IMR-90 (cell line): Measurements from ENCODE around the gene SRBD1. TPM values are rescaled to one million over a fixed set of nuclear protein-coding genes. Genes with fewer than 3 reads are reported as not detected.

ENCODE experiments used
- ATAC-seq: fragments of 200-7000 bp; cut with Tn5 transposase; 2 replicates; pipeline ENCODE4 v1.9.1; 2020; ENCODE audit warnings: low read depth, mild to moderate bottlenecking, moderate library complexity
- BruUV-seq: library from RNA; stranded (reverse); fragments of 400-500 nt; replicated peaks from 2 replicates; lab custom pipeline; 2021; lab: Mats Ljungman, UMichigan
- CTCF ChIA-PET: fragments of 300-600 bp; formaldehyde crosslinking; extraction: SDS; loops from one replicate; lab custom pipeline; 2021; ENCODE audit warnings: antibody characterized with exemption; lab: Yijun Ruan, JAX
- POLR2A ChIA-PET: fragments of 300-600 bp; sonication (Branson Sonifier 250); formaldehyde crosslinking; loops from one replicate; lab custom pipeline; 2022; ENCODE audit warnings: antibody characterized with exemption; ENCODE audit not compliant: unreplicated experiment; lab: Charles Lee
- DNase-seq: peaks from one replicate; pipeline ENCODE4 v3.0.0; 2013
- H2AFZ ChIP-seq: replicated peaks from 2 replicates; pipeline ENCODE3; 2013; ENCODE audit warnings: low read length, mild to moderate bottlenecking; ENCODE audit not compliant: poor library complexity
- H2AK5ac ChIP-seq: 2 replicates; pipeline ENCODE4 v1.6.1; 2013; ENCODE audit warnings: low read depth, low read length, inconsistent platforms
- H2AK9ac ChIP-seq: replicated peaks from 2 replicates; pipeline ENCODE3; 2013; ENCODE audit warnings: mild to moderate bottlenecking, low read depth, low read length, moderate library complexity; ENCODE audit not compliant: poor library complexity
- H2BK120ac ChIP-seq: 2 replicates; pipeline ENCODE4 v1.6.1; 2013; ENCODE audit warnings: low read depth, low read length, inconsistent platforms
- H2BK15ac ChIP-seq: 3 replicates; pipeline ENCODE4 v1.6.1; 2013; ENCODE audit warnings: low read depth, low read length, inconsistent platforms
- H2BK20ac ChIP-seq: 2 replicates; pipeline ENCODE4 v1.6.1; 2013; ENCODE audit warnings: low read depth, mild to moderate bottlenecking, inconsistent platforms, low read length, moderate library complexity
- H2BK5ac ChIP-seq: 2 replicates; pipeline ENCODE4 v1.6.1; 2013; ENCODE audit warnings: mild to moderate bottlenecking, low read depth, low read length, inconsistent platforms; ENCODE audit not compliant: poor library complexity, severe bottlenecking
- H3K14ac ChIP-seq: replicated peaks from 2 replicates; pipeline ENCODE4 v1.6.1; 2013; ENCODE audit warnings: low read depth, low read length, inconsistent platforms
- H3K18ac ChIP-seq: 2 replicates; pipeline ENCODE4 v1.6.1; 2013; ENCODE audit warnings: low read depth, low read length, control low read depth
- H3K23ac ChIP-seq: 2 replicates; pipeline ENCODE4 v1.6.1; 2013; ENCODE audit warnings: low read depth, low read length, inconsistent platforms
- H3K27ac ChIP-seq: 2 replicates; pipeline ENCODE4 v1.5.1; 2013; ENCODE audit warnings: mild to moderate bottlenecking, control low read depth, low read length; ENCODE audit not compliant: insufficient read depth
- H3K27me3 ChIP-seq: 2 replicates; pipeline ENCODE4 v1.6.1; 2013; ENCODE audit warnings: low read length; ENCODE audit not compliant: control insufficient read depth, insufficient read depth
- H3K36me3 ChIP-seq: 2 replicates; pipeline ENCODE4 v1.6.1; 2013; ENCODE audit warnings: low read length, mixed read lengths; ENCODE audit not compliant: control insufficient read depth, insufficient read depth
- H3K4ac ChIP-seq: 2 replicates; pipeline ENCODE4 v1.6.1; 2013; ENCODE audit warnings: low read depth, low read length, inconsistent platforms
- H3K4me1 ChIP-seq: 2 replicates; pipeline ENCODE4 v1.6.1; 2013; ENCODE audit warnings: low read length, mixed read lengths; ENCODE audit not compliant: control insufficient read depth, insufficient read depth
- H3K4me2 ChIP-seq: 2 replicates; pipeline ENCODE4 v1.6.1; 2013; ENCODE audit warnings: low read depth, mild to moderate bottlenecking, control low read depth, low read length, moderate library complexity
- H3K4me3 ChIP-seq: 2 replicates; pipeline ENCODE4 v1.5.1; 2013; ENCODE audit warnings: low read depth, mild to moderate bottlenecking, control low read depth, low read length, moderate library complexity; ENCODE audit not compliant: insufficient read depth
- H3K56ac ChIP-seq: 2 replicates; pipeline ENCODE4 v1.6.1; 2013; ENCODE audit warnings: low read length, inconsistent platforms; ENCODE audit not compliant: insufficient read depth; ENCODE audit errors: extremely low read depth
- H3K79me1 ChIP-seq, 2 experiments: 2 replicates each; pipeline ENCODE4 v1.6.1; 2013; ENCODE audit warnings: low read length in 2 of 2, inconsistent platforms in 1 of 2, low read depth in 1 of 2
- H3K9ac ChIP-seq: 2 replicates; pipeline ENCODE4 v1.6.1; 2013; ENCODE audit warnings: low read depth, low read length, control low read depth
- H3K9me1 ChIP-seq: 2 replicates; pipeline ENCODE4 v1.6.1; 2013; ENCODE audit warnings: low read length, inconsistent platforms; ENCODE audit not compliant: insufficient read depth
- H3K9me3 ChIP-seq: 2 replicates; pipeline ENCODE4 v1.6.1; 2013; ENCODE audit warnings: low read length; ENCODE audit not compliant: control insufficient read depth, insufficient read depth
- H4K20me1 ChIP-seq: 2 replicates; pipeline ENCODE4 v1.6.1; 2013; ENCODE audit warnings: low read length, inconsistent platforms; ENCODE audit not compliant: insufficient read depth
- H4K5ac ChIP-seq: 2 replicates; pipeline ENCODE4 v1.6.1; 2013; ENCODE audit warnings: mild to moderate bottlenecking, low read depth, low read length, control low read depth
- H4K8ac ChIP-seq, 2 experiments: 2 replicates each; pipeline ENCODE4 v1.6.1; 2013; ENCODE audit warnings: low read depth in 2 of 2, low read length in 2 of 2, control low read depth in 1 of 2, inconsistent platforms in 1 of 2
- H4K91ac ChIP-seq: 2 replicates; pipeline ENCODE4 v1.6.1; 2013; ENCODE audit warnings: low read depth, low read length, inconsistent platforms; ENCODE audit not compliant: insufficient read depth
- BHLHE40 ChIP-seq: fragments of 150-350 bp; IDR thresholded peaks from 2 replicates; pipeline ENCODE4 v1.6.1; 2016; ENCODE audit warnings: mild to moderate bottlenecking, low read depth, low read length
- CEBPB ChIP-seq: IDR thresholded peaks from 2 replicates; pipeline ENCODE4 v1.6.1; 2012; ENCODE audit warnings: low read depth, low read length, improper control_type of control experiment
- CHD1 ChIP-seq: IDR thresholded peaks from 2 replicates; pipeline ENCODE4 v1.6.1; 2012; ENCODE audit warnings: low read depth, low read length, improper control_type of control experiment
- MAFK ChIP-seq: IDR thresholded peaks from 2 replicates; pipeline ENCODE4 v1.6.1; 2012; ENCODE audit warnings: low read depth, low read length, improper control_type of control experiment
- MAZ ChIP-seq: IDR thresholded peaks from 2 replicates; pipeline ENCODE4 v1.6.1; 2012; ENCODE audit warnings: low read depth, mild to moderate bottlenecking, low read length, improper control_type of control experiment, moderate library complexity, borderline replicate concordance
- MXI1 ChIP-seq: IDR thresholded peaks from 2 replicates; pipeline ENCODE4 v1.6.1; 2012; ENCODE audit warnings: low read depth, mild to moderate bottlenecking, low read length, moderate library complexity, borderline replicate concordance
- NFE2L2 ChIP-seq: fragments of 150-350 bp; IDR thresholded peaks from 2 replicates; pipeline ENCODE4 v1.6.1; 2016; ENCODE audit warnings: low read depth, mild to moderate bottlenecking, low read length
- RAD21 ChIP-seq: IDR thresholded peaks from 2 replicates; pipeline ENCODE4 v1.6.1; 2012; ENCODE audit warnings: low read length, improper control_type of control experiment
- RCOR1 ChIP-seq: IDR thresholded peaks from 2 replicates; pipeline ENCODE4 v1.6.1; 2012; ENCODE audit warnings: mild to moderate bottlenecking, low read length, improper control_type of control experiment; ENCODE audit not compliant: insufficient replicate concordance
- RFX5 ChIP-seq: IDR thresholded peaks from 2 replicates; pipeline ENCODE4 v1.8.0; 2012; ENCODE audit warnings: low read depth, mild to moderate bottlenecking, low read length, moderate library complexity
- SMC3 ChIP-seq: fragments of 150-350 bp; IDR thresholded peaks from 2 replicates; pipeline ENCODE4 v1.6.1; 2016; ENCODE audit warnings: low read depth, mild to moderate bottlenecking, antibody characterized with exemption, low read length, moderate library complexity
- USF2 ChIP-seq: fragments of 150-350 bp; IDR thresholded peaks from 2 replicates; pipeline ENCODE4 v1.6.1; 2017; ENCODE audit warnings: mild to moderate bottlenecking, antibody characterized with exemption, low read length, low read depth
- WGBS, 2 experiments: methylation state at CpG; one replicate each; pipeline versions ENCODE4 v1.1.5 to v1.1.7; 2013; ENCODE audit warnings: missing lambda C conversion rate in 2 of 2; ENCODE audit not compliant: insufficient read length in 1 of 2; ENCODE audit errors: extremely low coverage in 2 of 2; 5-methylcytosine and 5-hydroxymethylcytosine counted together
- dilution Hi-C: fragments of 300-500 bp; cut with HindIII; formaldehyde crosslinking; loops from one replicate; pipeline ENCODE4 v1.14.3; 2018; ENCODE audit warnings: low sequenced_read_pairs; ENCODE audit not compliant: unreplicated experiment
- in situ Hi-C: fragments of 300-500 bp; cut with MboI; formaldehyde crosslinking; loops from 3 replicates; pipeline ENCODE4 v1.14.3; 2019; ENCODE audit warnings: low sequenced_read_pairs, inconsistent platforms, mixed read lengths
- intact Hi-C: fragments of 100-400 bp; cut with micrococcal nuclease; formaldehyde crosslinking; loops from 2 replicates; pipeline ENCODE4 v1.10.0; 2022
- polyA plus RNA-seq, 3 experiments: library from polyadenylated mRNA; depleted of rRNA; stranded (reverse); fragments of >200 nt; gene quantifications; 2 replicates each; pipeline ENCODE4 v1.2.3, GENCODE V29; 2012; ENCODE audit warnings: low replicate concordance in 1 of 3
- total RNA-seq: library from RNA; depleted of rRNA; stranded (reverse); fragments of >200 nt; gene quantifications from 2 replicates; pipeline ENCODE4 v1.2.3, GENCODE V29; 2012
- TF ChIP-seq, protein P1 (sequence below): conservative IDR thresholded peaks from 2 replicates; pipeline ENCODE4 v1.5.1; 2012; ENCODE audit warnings: mild to moderate bottlenecking, low read depth, low read length, improper control_type of control experiment

Gene SRBD1
- total and polyA plus RNA-seq, 2 of the 4 experiments (the other 2 are of a cell fraction) = 3.5 to 14.7 TPM

DNA sequence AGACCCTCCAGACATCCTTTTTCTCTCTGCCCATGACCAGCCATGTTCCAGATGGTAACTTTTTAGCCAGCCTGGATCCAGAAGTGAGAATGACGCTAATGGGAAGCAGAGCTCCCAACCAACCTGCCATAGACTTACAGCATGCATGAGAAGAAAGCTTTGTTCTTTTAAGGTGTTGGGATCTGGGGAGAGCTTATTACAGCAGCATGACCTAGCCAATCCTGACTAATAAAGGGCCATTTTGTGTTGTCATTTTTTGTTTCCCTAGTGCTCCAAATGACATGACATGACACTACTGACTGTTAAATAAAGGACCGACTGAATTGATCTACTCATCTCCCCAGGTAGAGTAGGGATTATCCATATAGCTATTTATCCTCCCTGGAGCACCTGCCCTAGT, 35.2 kb upstream of the SRBD1 start:
- intact Hi-C loops (no loop called here), in situ Hi-C loops (loop anchor here (5.0 to 25.0 kb wide), 3 partner anchors 131 to 666 kb away; no protein-coding TSS in a partner anchor), dilution Hi-C loops (loop anchor here (25.0 kb wide), 1 partner anchor 291 kb away; no protein-coding TSS in a partner anchor)
- CTCF ChIA-PET = no interaction called here
- Histone ChIP-seq H2BK15ac (no peak overlapping the region), H3K9me1 (no peaks in the 10 kb centered on the region), H3K23ac (no peak overlapping the region), H3K4me3 (no peak overlapping the region), H3K4me1 (peaks cover 4% of the 10 kb centered on the region), H4K5ac (no peak overlapping the region), H4K20me1 (no peaks in the 10 kb centered on the region; the same call in 1 of the 2 replicates), H3K36me3 (no peaks in the 10 kb centered on the region), H3K56ac (no peak overlapping the region), H3K4me2 (no peak overlapping the region), H3K9me3 (no peaks in the 10 kb centered on the region), H2AFZ (no peak overlapping the region), H2BK120ac (no peak overlapping the region), H3K9ac (no peak overlapping the region), H2AK9ac (no peak overlapping the region), H4K8ac (no peak overlapping the region), H2BK20ac (no peak overlapping the region), H3K79me1 (peaks cover 3 to 5% of the 10 kb centered on the region in 2 experiments; a peak in 3 of 4 replicates), H3K27me3 (peaks cover 13% of the 10 kb centered on the region), H4K91ac (no peak overlapping the region), H2AK5ac (no peak overlapping the region), H3K18ac (no peak overlapping the region), H2BK5ac (no peak overlapping the region), H3K4ac (no peak overlapping the region), H3K27ac (no peak overlapping the region), H3K14ac (no peak overlapping the region)
- DNase-seq (no peak), ATAC-seq (no peak)
- POLR2A ChIA-PET = no interaction called here
- no peak for TF ChIP-seq MXI1
- TF ChIP-seq MAZ = no peak
- no peak for TF ChIP-seq USF2
- TF ChIP-seq RAD21 = no peak
- no peak for TF ChIP-seq NFE2L2
- TF ChIP-seq, protein P1, sequence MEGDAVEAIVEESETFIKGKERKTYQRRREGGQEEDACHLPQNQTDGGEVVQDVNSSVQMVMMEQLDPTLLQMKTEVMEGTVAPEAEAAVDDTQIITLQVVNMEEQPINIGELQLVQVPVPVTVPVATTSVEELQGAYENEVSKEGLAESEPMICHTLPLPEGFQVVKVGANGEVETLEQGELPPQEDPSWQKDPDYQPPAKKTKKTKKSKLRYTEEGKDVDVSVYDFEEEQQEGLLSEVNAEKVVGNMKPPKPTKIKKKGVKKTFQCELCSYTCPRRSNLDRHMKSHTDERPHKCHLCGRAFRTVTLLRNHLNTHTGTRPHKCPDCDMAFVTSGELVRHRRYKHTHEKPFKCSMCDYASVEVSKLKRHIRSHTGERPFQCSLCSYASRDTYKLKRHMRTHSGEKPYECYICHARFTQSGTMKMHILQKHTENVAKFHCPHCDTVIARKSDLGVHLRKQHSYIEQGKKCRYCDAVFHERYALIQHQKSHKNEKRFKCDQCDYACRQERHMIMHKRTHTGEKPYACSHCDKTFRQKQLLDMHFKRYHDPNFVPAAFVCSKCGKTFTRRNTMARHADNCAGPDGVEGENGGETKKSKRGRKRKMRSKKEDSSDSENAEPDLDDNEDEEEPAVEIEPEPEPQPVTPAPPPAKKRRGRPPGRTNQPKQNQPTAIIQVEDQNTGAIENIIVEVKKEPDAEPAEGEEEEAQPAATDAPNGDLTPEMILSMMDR = no peak
- TF ChIP-seq RFX5 = no peak
- TF ChIP-seq CEBPB = no peak
- TF ChIP-seq CHD1 = no peak
- no peak for TF ChIP-seq SMC3
- no peak for TF ChIP-seq BHLHE40
- TF ChIP-seq MAFK = no peak
- no peak for TF ChIP-seq RCOR1
- no TSS peak for BruUV-seq
- WGBS, 2 experiments = no CpG with 5 or more reads among the region's 2 CpGs
